Limb (tissue), 2 donors: Measurements from ENCODE around the gene SPRED2.

Experiments used
- DNase-seq, 2 donors: peaks; one replicate each; pipeline ENCODE4 v3.0.0-alpha.2; 2016; ENCODE audit errors: extremely low spot score in 2 of 2

The SPRED2 gene

GRCh38 chr2:65415091-65415490, 17.3 kb downstream of the SPRED2 start:
- no peak for DNase-seq

GRCh38 chr2:65413610-65414009, 18.8 kb downstream of the SPRED2 start:
- no peak for DNase-seq

GRCh38 chr2:65413106-65413505, 19.3 kb downstream of the SPRED2 start:
- DNase-seq: no peak

GRCh38 chr2:65411056-65411795, 21.2 kb downstream of the SPRED2 start:
- DNase-seq: no peak

- no peak for DNase-seq
These were observed 23.4 kb downstream of the SPRED2 start for GRCh38 chr2:65409045-65409444.

GRCh38 chr2:65407240-65407639, 25.2 kb downstream of the SPRED2 start:
- no peak for DNase-seq

- no peak for DNase-seq
These were observed 27.3 kb downstream of the SPRED2 start for GRCh38 chr2:65404988-65405697.

- no peak for DNase-seq
These were observed 28.9 kb downstream of the SPRED2 start for GRCh38 chr2:65403529-65403915.

GRCh38 chr2:65402780-65403528, 29.4 kb downstream of the SPRED2 start:
- DNase-seq: no peak

- no peak for DNase-seq
These were observed 30.1 kb downstream of the SPRED2 start for GRCh38 chr2:65402323-65402722.

- DNase-seq: no peak
These were observed 35.3 kb downstream of the SPRED2 start for GRCh38 chr2:65397122-65397521.

- DNase-seq: no peak
These were observed 35.9 kb downstream of the SPRED2 start for GRCh38 chr2:65396348-65397026.

GRCh38 chr2:65395621-65396347, 36.6 kb downstream of the SPRED2 start:
- DNase-seq: no peak

- DNase-seq: no peak
These were observed 38.5 kb downstream of the SPRED2 start for GRCh38 chr2:65393743-65394422.

GRCh38 chr2:65393046-65393445, 39.4 kb downstream of the SPRED2 start:
- no peak for DNase-seq

- no peak for DNase-seq
These were observed 39.8 kb downstream of the SPRED2 start for GRCh38 chr2:65392609-65393008.

GRCh38 chr2:65390134-65390533, 42.3 kb downstream of the SPRED2 start:
- no peak for DNase-seq

GRCh38 chr2:65389476-65389875, 42.9 kb downstream of the SPRED2 start:
- no peak for DNase-seq

- no peak for DNase-seq
These were observed 43.6 kb downstream of the SPRED2 start for GRCh38 chr2:65388596-65389390.

- no peak for DNase-seq
These were observed 44.3 kb downstream of the SPRED2 start for GRCh38 chr2:65388051-65388531.
